Lung (tissue), 12 donors: Measurements from ENCODE around the gene OMP. TPM values are rescaled to one million over a fixed set of nuclear protein-coding genes. Genes with fewer than 3 reads are reported as not detected.

Experiments used
- ATAC-seq: fragments of 200-7000 bp; cut with Tn5 transposase; one replicate; pipeline ENCODE4 v1.9.1; 2020; ENCODE audit warnings: moderate number of reproducible peaks; ENCODE audit not compliant: insufficient read depth, low FRiP score
- DNase-seq, 3 donors: peaks; one replicate each; pipeline ENCODE4 v3.0.0-alpha.2; 2013 to 2017
- H3K27ac ChIP-seq, 2 donors: one replicate each; pipeline ENCODE4 v1.5.1; 2013; ENCODE audit warnings: mild to moderate bottlenecking in 2 of 2, moderate library complexity in 2 of 2, control low read depth in 1 of 2, inconsistent platforms in 1 of 2, low read depth in 1 of 2, low read length in 1 of 2
- H3K27me3 ChIP-seq, 3 donors: one replicate each; pipeline ENCODE4 v1.5.1; 2013; ENCODE audit warnings: low read length in 2 of 3; ENCODE audit not compliant: control insufficient read depth in 3 of 3, insufficient read depth in 3 of 3
- H3K36me3 ChIP-seq, 4 donors: one replicate each; pipeline ENCODE4 v1.5.1; 2013; ENCODE audit warnings: low read length in 4 of 4, mild to moderate bottlenecking in 1 of 4, moderate library complexity in 1 of 4; ENCODE audit not compliant: control insufficient read depth in 4 of 4, insufficient read depth in 4 of 4
- H3K4me1 ChIP-seq, 5 donors: one replicate each; pipeline ENCODE4 v1.5.1; 2013; ENCODE audit warnings: low read length in 5 of 5, mild to moderate bottlenecking in 2 of 5, moderate library complexity in 1 of 5; ENCODE audit not compliant: control insufficient read depth in 5 of 5, insufficient read depth in 5 of 5
- H3K4me3 ChIP-seq: one replicate; pipeline ENCODE4 v1.5.1; 2013; ENCODE audit warnings: mild to moderate bottlenecking, control low read depth, moderate library complexity
- H3K9ac ChIP-seq, 2 donors: one replicate each; pipeline ENCODE4 v1.5.1; 2013; ENCODE audit warnings: low read length in 2 of 2, control low read depth in 1 of 2; ENCODE audit not compliant: insufficient read depth in 1 of 2
- H3K9me3 ChIP-seq, 4 donors: one replicate each; pipeline ENCODE4 v1.5.1; 2013; ENCODE audit warnings: low read length in 3 of 4, mild to moderate bottlenecking in 1 of 4, moderate library complexity in 1 of 4; ENCODE audit not compliant: control insufficient read depth in 4 of 4, insufficient read depth in 3 of 4
- CTCF ChIP-seq: IDR thresholded peaks from 2 replicates; pipeline ENCODE4 v1.5.1; 2012; ENCODE audit warnings: mild to moderate bottlenecking; ENCODE audit errors: control extremely low read depth, extremely low read depth
- WGBS, 2 donors: extraction: QIAGEN DNeasy Blood & Tissue Kit; methylation state at CpG; one replicate each; pipeline ENCODE4 v1.1.7; 2013; 5-methylcytosine and 5-hydroxymethylcytosine counted together
- polyA plus RNA-seq, 2 donors: library from polyadenylated mRNA; stranded (reverse); fragments of 200-250 nt; gene quantifications; one replicate each; pipeline ENCODE4 v1.2.1, GENCODE V29; 2013
- total RNA-seq, 2 donors: library from RNA; depleted of rRNA in 1 of 2; stranded (reverse); fragments of >200 nt in 1 of 2; gene quantifications; one replicate each; pipeline ENCODE4 v1.2.1, GENCODE V29; 2014 to 2021
- donor health status: control.
- donor health status: control.
- donor health status: Bipolar disorder and iron deficiency.
- donor health status: healthy.
- donor health status: DM: yes; HTN: yes; CAD: no.

The OMP gene
- total and polyA plus RNA-seq, 4 donors = 0.37 to 0.74 (median 0.61) TPM; not detected in 1

GRCh38 chr11:77141034-77141433 lies 38.4 kb downstream of the OMP start:
- TF ChIP-seq CTCF = no peak
- H3K27ac ChIP-seq = no peak overlapping the region
- peaks cover 0 to 13% (median 7%) of the 10 kb centered on the region in 5 donors for H3K4me1 ChIP-seq
- DNase-seq (peak in 2 of 3 donors; percentile 55 to 78), ATAC-seq (no peak)
- H3K36me3 ChIP-seq = no peaks in the 10 kb centered on the region
- H3K27me3 ChIP-seq = peaks cover 0 to 21% (median 17%) of the 10 kb centered on the region in 3 donors
- WGBS, 2 donors = 77 to 92% methylated on average over 4 of the region's 4 CpGs
- no peak overlapping the region for H3K9ac ChIP-seq
- no peak overlapping the region for H3K4me3 ChIP-seq
- no peaks in the 10 kb centered on the region for H3K9me3 ChIP-seq

GRCh38 chr11:77141475-77141874 lies 38.8 kb downstream of the OMP start:
- Histone ChIP-seq H3K4me3 (no peak overlapping the region), H3K36me3 (no peaks in the 10 kb centered on the region)
- no peak for DNase-seq

GRCh38 chr11:77142091-77142975 lies 39.7 kb downstream of the OMP start:
- Histone ChIP-seq H3K36me3 (no peaks in the 10 kb centered on the region), H3K9ac (no peak overlapping the region), H3K27ac (no peak overlapping the region), H3K4me3 (no peak overlapping the region), H3K27me3 (peaks cover 0 to 8% (median 7%) of the 10 kb centered on the region in 3 donors), H3K4me1 (peaks cover 0 to 13% (median 7%) of the 10 kb centered on the region in 5 donors), H3K9me3 (no peaks in the 10 kb centered on the region)
- DNase-seq (no peak), ATAC-seq (no peak)
- WGBS, 2 donors = 87 to 89% methylated on average over 11 of the region's 11 CpGs
- no peak for TF ChIP-seq CTCF

More at GRCh38 chr11:77141475-77141874, 38.8 kb downstream of the OMP start:
- Histone ChIP-seq H3K9me3 (no peaks in the 10 kb centered on the region), H3K4me1 (peaks cover 0 to 13% (median 7%) of the 10 kb centered on the region in 5 donors), H3K27ac (no peak overlapping the region), H3K27me3 (peaks cover 0 to 16% (median 15%) of the 10 kb centered on the region in 3 donors), H3K9ac (no peak overlapping the region)
- no peak for ATAC-seq
- WGBS, 2 donors = 98% methylated on average over 4 of the region's 4 CpGs
- TF ChIP-seq CTCF = no peak
